ENCODE measurements around the gene BBS4. TPM values are rescaled to one million over a fixed set of nuclear protein-coding genes. Genes with fewer than 3 reads are reported as not detected.
A peak's percentile ranks its signal among the peaks of the same experiment; 100 is the strongest.

Gene BBS4
- total and polyA plus RNA-seq, 9 of the 15 experiments (the other 6 are each of a cell fraction or from before 2014, with no cell fraction given), result 25.1 to 80.7 (median 38.9) TPM

DNA sequence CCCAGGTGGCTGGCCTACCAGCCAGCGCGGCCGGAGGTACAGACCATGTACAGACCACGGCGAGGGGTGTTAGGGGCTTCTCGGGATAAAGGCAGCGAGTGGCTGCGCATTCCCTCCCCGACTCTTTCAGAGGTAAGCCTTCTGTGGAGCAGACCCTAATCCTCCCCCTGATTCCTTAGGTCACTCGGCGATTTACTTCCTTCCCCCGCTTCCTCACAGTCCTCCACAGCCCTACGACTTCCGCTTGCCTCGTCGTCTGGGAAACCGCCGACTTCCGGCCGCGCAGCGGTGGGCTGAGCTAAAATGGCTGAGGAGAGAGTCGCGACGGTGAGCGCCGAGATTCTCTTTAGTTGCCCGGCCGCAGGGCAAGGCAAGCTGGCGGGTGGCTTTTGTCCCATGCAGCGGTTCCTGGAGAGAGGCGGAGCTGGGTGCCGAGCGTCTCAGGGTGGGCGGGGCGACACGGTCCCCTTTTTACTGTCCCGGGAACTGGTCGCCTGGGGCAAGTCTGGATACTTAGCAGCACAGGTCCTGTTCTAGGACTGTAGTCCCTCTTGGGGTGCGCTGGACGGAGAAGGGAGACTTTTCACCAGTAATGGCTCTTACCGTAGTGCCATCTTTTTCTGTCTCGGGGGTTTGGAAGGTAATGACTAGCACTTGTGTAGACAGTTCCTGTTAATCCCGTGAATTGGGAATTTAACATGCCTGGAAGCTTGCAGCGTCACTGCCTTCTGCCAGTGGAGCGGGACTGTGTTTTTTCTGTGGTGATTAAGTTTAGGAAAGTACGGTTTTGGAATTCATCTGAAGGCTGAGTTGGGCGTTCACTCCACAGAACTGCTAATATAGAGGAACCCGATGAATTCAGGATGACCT is at the start of gene BBS4, which contains the start of gene HIGD2B (continued):
- TF ChIP-seq, protein P1, sequence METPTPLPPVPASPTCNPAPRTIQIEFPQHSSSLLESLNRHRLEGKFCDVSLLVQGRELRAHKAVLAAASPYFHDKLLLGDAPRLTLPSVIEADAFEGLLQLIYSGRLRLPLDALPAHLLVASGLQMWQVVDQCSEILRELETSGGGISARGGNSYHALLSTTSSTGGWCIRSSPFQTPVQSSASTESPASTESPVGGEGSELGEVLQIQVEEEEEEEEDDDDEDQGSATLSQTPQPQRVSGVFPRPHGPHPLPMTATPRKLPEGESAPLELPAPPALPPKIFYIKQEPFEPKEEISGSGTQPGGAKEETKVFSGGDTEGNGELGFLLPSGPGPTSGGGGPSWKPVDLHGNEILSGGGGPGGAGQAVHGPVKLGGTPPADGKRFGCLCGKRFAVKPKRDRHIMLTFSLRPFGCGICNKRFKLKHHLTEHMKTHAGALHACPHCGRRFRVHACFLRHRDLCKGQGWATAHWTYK (CRISPR knock-in tag; IDR thresholded peaks at IDR 0.05), result peak; percentile 22; the same call in 1 of the 2 replicates
- TF ChIP-seq FOXJ2 (tag; IDR thresholded peaks at IDR 0.05), result no peak
- TF ChIP-seq NCOA6 (IDR thresholded peaks at IDR 0.05), result no peak
- TF ChIP-seq, protein P2, sequence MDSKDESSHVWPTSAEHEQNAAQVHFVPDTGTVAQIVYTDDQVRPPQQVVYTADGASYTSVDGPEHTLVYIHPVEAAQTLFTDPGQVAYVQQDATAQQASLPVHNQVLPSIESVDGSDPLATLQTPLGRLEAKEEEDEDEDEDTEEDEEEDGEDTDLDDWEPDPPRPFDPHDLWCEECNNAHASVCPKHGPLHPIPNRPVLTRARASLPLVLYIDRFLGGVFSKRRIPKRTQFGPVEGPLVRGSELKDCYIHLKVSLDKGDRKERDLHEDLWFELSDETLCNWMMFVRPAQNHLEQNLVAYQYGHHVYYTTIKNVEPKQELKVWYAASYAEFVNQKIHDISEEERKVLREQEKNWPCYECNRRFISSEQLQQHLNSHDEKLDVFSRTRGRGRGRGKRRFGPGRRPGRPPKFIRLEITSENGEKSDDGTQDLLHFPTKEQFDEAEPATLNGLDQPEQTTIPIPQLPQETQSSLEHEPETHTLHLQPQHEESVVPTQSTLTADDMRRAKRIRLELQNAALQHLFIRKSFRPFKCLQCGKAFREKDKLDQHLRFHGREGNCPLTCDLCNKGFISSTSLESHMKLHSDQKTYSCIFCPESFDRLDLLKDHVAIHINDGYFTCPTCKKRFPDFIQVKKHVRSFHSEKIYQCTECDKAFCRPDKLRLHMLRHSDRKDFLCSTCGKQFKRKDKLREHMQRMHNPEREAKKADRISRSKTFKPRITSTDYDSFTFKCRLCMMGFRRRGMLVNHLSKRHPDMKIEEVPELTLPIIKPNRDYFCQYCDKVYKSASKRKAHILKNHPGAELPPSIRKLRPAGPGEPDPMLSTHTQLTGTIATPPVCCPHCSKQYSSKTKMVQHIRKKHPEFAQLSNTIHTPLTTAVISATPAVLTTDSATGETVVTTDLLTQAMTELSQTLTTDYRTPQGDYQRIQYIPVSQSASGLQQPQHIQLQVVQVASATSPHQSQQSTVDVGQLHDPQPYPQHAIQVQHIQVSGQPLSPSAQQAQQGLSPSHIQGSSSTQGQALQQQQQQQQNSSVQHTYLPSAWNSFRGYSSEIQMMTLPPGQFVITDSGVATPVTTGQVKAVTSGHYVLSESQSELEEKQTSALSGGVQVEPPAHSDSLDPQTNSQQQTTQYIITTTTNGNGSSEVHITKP (IDR thresholded peaks at IDR 0.05; ENCODE audit: partially characterized antibody), result peak; percentile 98
- TF ChIP-seq DACH1 (IDR thresholded peaks at IDR 0.05; ENCODE audit: partially characterized antibody), result no peak
- peak; percentile 95 for TF ChIP-seq TAF1 (IDR thresholded peaks at IDR 0.05; ENCODE audit: control insufficient read depth, extremely low read depth, insufficient read depth, low read length, severe bottlenecking)
- TF ChIP-seq ZNF830 (CRISPR knock-in tag; IDR thresholded peaks at IDR 0.05), result 0 out of 2 replicates have a peak, but pooled peaks have one; percentile 28
- TF ChIP-seq ILF3 (IDR thresholded peaks at IDR 0.05; ENCODE audit: borderline replicate concordance), result no peak
- 0 out of 2 replicates have a peak, but pooled peaks have one; percentile 27 for TF ChIP-seq ZNF589 (CRISPR knock-in tag; IDR thresholded peaks at IDR 0.05; ENCODE audit: low read depth)
- TF ChIP-seq, protein P3, sequence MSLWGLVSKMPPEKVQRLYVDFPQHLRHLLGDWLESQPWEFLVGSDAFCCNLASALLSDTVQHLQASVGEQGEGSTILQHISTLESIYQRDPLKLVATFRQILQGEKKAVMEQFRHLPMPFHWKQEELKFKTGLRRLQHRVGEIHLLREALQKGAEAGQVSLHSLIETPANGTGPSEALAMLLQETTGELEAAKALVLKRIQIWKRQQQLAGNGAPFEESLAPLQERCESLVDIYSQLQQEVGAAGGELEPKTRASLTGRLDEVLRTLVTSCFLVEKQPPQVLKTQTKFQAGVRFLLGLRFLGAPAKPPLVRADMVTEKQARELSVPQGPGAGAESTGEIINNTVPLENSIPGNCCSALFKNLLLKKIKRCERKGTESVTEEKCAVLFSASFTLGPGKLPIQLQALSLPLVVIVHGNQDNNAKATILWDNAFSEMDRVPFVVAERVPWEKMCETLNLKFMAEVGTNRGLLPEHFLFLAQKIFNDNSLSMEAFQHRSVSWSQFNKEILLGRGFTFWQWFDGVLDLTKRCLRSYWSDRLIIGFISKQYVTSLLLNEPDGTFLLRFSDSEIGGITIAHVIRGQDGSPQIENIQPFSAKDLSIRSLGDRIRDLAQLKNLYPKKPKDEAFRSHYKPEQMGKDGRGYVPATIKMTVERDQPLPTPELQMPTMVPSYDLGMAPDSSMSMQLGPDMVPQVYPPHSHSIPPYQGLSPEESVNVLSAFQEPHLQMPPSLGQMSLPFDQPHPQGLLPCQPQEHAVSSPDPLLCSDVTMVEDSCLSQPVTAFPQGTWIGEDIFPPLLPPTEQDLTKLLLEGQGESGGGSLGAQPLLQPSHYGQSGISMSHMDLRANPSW (CRISPR knock-in tag; IDR thresholded peaks at IDR 0.05), result no peak
- TF ChIP-seq NCOR1 (IDR thresholded peaks at IDR 0.05), result 0 out of 2 replicates have a peak, but pooled peaks have one; percentile 4
- TF ChIP-seq FOXK2 (conservative IDR thresholded peaks at IDR 0.05 in 1 of 2, IDR thresholded peaks at IDR 0.05 in 1 of 2; ENCODE audit: low read depth in 2 of 2), result peak; percentile 8 to 92; a peak in 3 of 4 replicates
- no peak for TF ChIP-seq ELF4 (CRISPR knock-in tag; IDR thresholded peaks at IDR 0.05)
- TF ChIP-seq, protein P4, sequence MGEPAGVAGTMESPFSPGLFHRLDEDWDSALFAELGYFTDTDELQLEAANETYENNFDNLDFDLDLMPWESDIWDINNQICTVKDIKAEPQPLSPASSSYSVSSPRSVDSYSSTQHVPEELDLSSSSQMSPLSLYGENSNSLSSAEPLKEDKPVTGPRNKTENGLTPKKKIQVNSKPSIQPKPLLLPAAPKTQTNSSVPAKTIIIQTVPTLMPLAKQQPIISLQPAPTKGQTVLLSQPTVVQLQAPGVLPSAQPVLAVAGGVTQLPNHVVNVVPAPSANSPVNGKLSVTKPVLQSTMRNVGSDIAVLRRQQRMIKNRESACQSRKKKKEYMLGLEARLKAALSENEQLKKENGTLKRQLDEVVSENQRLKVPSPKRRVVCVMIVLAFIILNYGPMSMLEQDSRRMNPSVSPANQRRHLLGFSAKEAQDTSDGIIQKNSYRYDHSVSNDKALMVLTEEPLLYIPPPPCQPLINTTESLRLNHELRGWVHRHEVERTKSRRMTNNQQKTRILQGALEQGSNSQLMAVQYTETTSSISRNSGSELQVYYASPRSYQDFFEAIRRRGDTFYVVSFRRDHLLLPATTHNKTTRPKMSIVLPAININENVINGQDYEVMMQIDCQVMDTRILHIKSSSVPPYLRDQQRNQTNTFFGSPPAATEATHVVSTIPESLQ (CRISPR knock-in tag; IDR thresholded peaks at IDR 0.05), result peak; percentile 48; the same call in 1 of the 2 replicates
- TF ChIP-seq TCF3 (CRISPR knock-in tag; IDR thresholded peaks at IDR 0.05), result no peak
- peak; percentile 61; the same call in 1 of the 2 replicates for TF ChIP-seq NCOA1 (IDR thresholded peaks at IDR 0.05; ENCODE audit: low read depth)
- peak; percentile 95 for TF ChIP-seq RFX1 (IDR thresholded peaks at IDR 0.05)
- no peak for TF ChIP-seq BDP1 (IDR thresholded peaks at IDR 0.05; ENCODE audit: insufficient read depth, insufficient read length)

All from K562 (cell line).